Upper lobe of right lung (tissue), 1 donor: Measurements from ENCODE around the gene ROGDI. TPM values are rescaled to one million over a fixed set of nuclear protein-coding genes. Genes with fewer than 3 reads are reported as not detected.
A peak's percentile ranks its signal among the peaks of the same experiment; 100 is the strongest.

ENCODE experiments used
- ATAC-seq: fragments of 200-7000 bp; cut with Tn5 transposase; one replicate; pipeline ENCODE4 v1.9.1; 2020; ENCODE audit warnings: mild to moderate bottlenecking, moderate library complexity
- DNase-seq: peaks from one replicate; pipeline ENCODE4 v3.0.0-alpha.2; 2020
- H3K27ac ChIP-seq: fragments of 200-600 bp; one replicate; pipeline ENCODE4 v1.8.0; 2022
- H3K27me3 ChIP-seq: fragments of 200-600 bp; one replicate; pipeline ENCODE4 v1.8.0; 2022; ENCODE audit warnings: mild to moderate bottlenecking
- H3K36me3 ChIP-seq: fragments of 200-600 bp; one replicate; pipeline ENCODE4 v1.8.0; 2022
- H3K4me1 ChIP-seq: fragments of 200-600 bp; one replicate; pipeline ENCODE4 v1.8.0; 2022
- H3K4me3 ChIP-seq: fragments of 200-600 bp; one replicate; pipeline ENCODE4 v1.8.0; 2022; ENCODE audit warnings: mild to moderate bottlenecking
- H3K9me3 ChIP-seq: fragments of 200-600 bp; one replicate; pipeline ENCODE4 v1.8.0; 2022
- CTCF ChIP-seq: fragments of 200-600 bp; IDR thresholded peaks from one replicate; pipeline ENCODE4 v1.8.0; 2022; ENCODE audit warnings: antibody characterized with exemption
- intact Hi-C: fragments of 100-400 bp; cut with DNase I; formaldehyde crosslinking; loops from one replicate; pipeline ENCODE4 v1.11.0; 2022
- total RNA-seq: library from RNA; stranded (reverse); fragmentation: NEBNext Ultra II Directional; extraction: Animal tissue kit (Norgen Biotek cat#: 25700); gene quantifications from one replicate; pipeline ENCODE4 v1.2.1, GENCODE V29; 2021
- donor health status: DM: no; HTN: yes; CAD: no; lungs with severe emphysema.

Gene ROGDI
- total RNA-seq, 1 donor from 2014 or later: 21.8 TPM

GRCh38 chr16:4833584-4833983 is 31.2 kb upstream of the ROGDI start:
- Histone ChIP-seq H3K9me3 (no peaks in the 10 kb centered on the region), H3K27ac (no peak overlapping the region), H3K27me3 (no peaks in the 10 kb centered on the region), H3K4me3 (no peak overlapping the region), H3K36me3 (peaks cover 95% of the 10 kb centered on the region), H3K4me1 (no peaks in the 10 kb centered on the region)
- TF ChIP-seq CTCF: no peak
- intact Hi-C loops: no loop called here
- ATAC-seq (no peak), DNase-seq (no peak)

- no peak for ATAC-seq
- no peak overlapping the region for H3K27ac ChIP-seq
- intact Hi-C loops: no loop called here
- DNase-seq: no peak
- H3K9me3 ChIP-seq: no peaks in the 10 kb centered on the region
- H3K4me1 ChIP-seq: no peaks in the 10 kb centered on the region
- no peak overlapping the region for H3K4me3 ChIP-seq
- TF ChIP-seq CTCF: no peak
- H3K27me3 ChIP-seq: no peaks in the 10 kb centered on the region
- peaks cover 95% of the 10 kb centered on the region for H3K36me3 ChIP-seq
Measured at GRCh38 chr16:4832698-4833343, 30.4 kb upstream of the ROGDI start.

GRCh38 chr16:4831616-4832015 is 29.2 kb upstream of the ROGDI start:
- Histone ChIP-seq H3K27ac (no peak overlapping the region), H3K4me3 (no peak overlapping the region), H3K9me3 (no peaks in the 10 kb centered on the region), H3K4me1 (no peaks in the 10 kb centered on the region), H3K36me3 (peaks cover 95% of the 10 kb centered on the region), H3K27me3 (no peaks in the 10 kb centered on the region)
- intact Hi-C loops: no loop called here
- TF ChIP-seq CTCF: no peak
- DNase-seq: no peak
- ATAC-seq: no peak

DNA sequence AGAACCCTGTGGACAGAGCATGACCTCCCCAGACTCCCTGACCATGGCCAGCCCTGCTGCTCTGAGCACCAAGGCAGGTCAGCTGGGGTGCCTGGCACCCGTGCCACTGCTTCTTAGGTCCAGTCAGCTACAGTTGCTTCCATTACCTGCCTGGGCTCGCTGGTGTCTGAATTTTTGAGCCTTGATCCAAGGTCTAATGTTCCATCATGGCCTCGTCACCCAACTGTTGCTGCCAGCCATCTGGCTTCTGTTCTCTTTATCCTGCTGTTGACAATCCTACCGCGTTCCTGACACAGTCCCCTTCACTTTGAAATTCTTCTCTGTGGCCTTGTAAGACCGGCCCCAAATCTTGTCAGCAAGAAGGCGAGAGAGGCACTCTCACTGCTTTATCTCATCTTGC is 28.0 kb upstream of the ROGDI start:
- no peak for TF ChIP-seq CTCF
- Histone ChIP-seq H3K4me3 (no peak overlapping the region), H3K9me3 (no peaks in the 10 kb centered on the region), H3K27ac (no peak overlapping the region), H3K27me3 (no peaks in the 10 kb centered on the region), H3K36me3 (peaks cover 95% of the 10 kb centered on the region), H3K4me1 (no peaks in the 10 kb centered on the region)
- DNase-seq: peak; percentile 30
- intact Hi-C loops: no loop called here
- ATAC-seq: no peak

DNA sequence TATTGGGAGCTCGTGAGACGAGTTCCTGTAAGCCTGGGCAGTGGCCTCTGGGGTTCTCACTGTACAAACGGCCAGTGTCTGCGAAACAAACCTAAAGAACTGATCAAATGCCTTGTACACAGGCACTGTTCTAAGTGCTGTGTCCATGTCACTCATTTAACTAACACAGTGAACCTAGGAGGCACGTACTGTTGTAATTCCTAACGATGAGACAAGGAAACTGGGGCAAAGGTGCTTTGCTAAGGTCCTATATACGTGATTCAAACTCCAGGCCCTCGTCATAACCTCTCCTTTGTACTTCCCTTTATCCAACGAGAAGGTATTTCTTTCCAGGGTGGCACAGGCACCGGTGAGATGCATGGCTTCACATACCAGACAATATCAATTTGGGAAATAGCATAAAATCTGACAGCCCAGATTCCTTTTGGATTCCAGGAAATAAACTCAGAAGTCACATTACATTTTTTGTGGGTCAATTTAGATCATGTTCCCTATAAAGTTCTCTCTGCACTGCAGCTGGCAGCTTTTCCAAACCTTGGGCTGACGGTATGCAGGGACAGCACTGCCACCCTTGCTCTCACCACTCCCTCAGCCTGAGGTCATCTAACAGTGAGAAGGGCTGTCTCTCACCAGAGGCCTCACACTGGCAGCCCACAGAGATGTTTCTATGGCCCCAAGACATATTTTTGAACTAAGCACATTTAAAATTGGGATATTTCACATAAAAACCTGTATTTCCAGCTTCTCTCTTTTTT is 26.3 kb upstream of the ROGDI start:
- DNase-seq (peak; percentile 11), ATAC-seq (no peak)
- H3K4me1 ChIP-seq: no peaks in the 10 kb centered on the region
- H3K36me3 ChIP-seq: peaks cover 97% of the 10 kb centered on the region
- H3K9me3 ChIP-seq: no peaks in the 10 kb centered on the region
- no peak overlapping the region for H3K27ac ChIP-seq
- no peak for TF ChIP-seq CTCF
- H3K27me3 ChIP-seq: no peaks in the 10 kb centered on the region
- no peak overlapping the region for H3K4me3 ChIP-seq
- intact Hi-C loops: no loop called here
